Fibroblast of skin of right biceps (primary cell): ENCODE results near the gene CTXND1.
A peak's percentile ranks its signal among the peaks of the same experiment; 100 is the strongest.

Experiments used
- DNase-seq: peaks from one replicate; pipeline ENCODE4 v3.0.0-alpha.2; 2013

CTXND1 gene

DNA sequence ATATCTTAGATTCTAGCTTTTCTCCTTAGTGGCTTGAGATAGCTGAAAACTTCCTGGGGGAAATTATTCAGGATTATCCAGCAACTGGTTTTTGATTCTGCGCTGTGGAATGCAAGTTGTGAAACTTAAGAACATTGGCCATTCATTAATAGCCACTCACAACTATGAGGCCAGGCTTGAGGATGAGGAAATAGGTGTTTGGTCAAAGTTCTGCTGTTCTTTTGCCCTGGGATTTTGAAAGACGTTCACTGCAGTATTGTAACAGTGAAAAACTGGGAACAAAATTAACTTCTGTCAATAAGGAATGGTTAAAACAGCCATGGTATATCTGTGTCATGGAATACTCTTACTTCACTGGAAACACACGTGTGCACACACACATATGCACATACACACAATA lies 44.1 kb downstream of the CTXND1 start:
- no peak for DNase-seq

GRCh38 chr15:80204231-80204630 lies 47.8 kb downstream of the CTXND1 start:
- no peak for DNase-seq

DNA sequence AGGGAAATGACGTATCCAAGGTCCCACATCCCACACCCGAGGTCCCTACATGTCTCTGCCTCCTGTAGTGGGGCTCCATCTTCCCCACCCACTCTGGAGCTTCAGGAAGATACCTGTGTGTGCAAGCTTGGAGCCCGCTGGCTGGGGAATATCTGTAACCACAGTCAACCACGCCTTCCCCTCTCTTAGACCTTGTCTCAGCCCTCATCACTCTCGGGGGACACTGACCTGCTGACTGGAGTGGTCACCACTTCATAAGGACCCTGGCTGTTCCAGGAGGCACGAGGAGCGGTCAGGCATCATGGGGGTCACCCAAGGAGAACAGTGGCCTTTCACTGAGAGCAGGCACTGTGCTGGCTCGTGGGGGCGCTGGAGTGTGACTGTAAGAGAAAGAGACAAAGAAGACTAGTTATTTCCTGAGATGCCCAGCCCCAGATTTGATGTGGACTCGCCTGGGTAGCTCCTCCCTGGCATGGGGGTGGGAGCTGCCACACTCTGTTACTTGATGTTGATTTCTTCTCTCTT lies 48.6 kb downstream of the CTXND1 start:
- DNase-seq = no peak

DNA sequence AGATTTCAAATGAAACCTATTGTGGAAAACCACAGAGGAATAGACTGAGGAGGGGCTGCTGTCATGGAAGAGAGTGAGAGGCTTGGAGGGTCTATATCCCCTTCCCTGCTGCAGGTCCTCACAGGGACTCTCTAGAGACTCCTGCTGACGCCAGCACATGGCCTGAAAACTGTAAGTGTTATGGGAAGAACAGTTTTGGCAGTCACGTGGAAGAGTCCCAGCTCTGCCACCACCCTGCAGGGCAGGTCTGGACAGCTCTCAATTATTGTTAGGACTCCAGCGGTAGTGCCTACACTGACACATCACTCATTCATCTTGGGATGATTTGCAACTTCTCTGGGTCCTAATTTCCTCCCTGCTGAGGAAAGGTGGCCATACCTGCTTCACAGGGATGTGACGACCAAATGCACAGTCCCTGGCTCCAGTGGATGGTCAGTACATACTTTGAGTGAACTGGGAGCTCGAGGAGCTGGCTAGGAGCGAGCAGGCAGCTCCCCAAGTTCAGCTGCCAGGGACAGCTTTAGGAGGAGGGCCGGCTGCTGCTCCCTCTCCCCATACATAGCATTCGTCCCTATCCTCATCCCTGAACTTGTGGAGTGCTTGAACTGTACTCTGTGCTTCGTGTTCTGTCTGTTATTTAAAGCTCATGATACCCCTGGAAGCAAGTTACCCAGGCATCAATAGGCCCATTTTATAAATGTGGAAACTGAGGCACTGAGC lies 49.2 kb downstream of the CTXND1 start:
- no peak for DNase-seq

- DNase-seq = no peak
These were observed 50.0 kb downstream of the CTXND1 start for GRCh38 chr15:80202016-80202315.

GRCh38 chr15:80201256-80202015 lies 50.6 kb downstream of the CTXND1 start:
- no peak for DNase-seq

GRCh38 chr15:80199869-80200268 lies 52.1 kb downstream of the CTXND1 start:
- no peak for DNase-seq

DNA sequence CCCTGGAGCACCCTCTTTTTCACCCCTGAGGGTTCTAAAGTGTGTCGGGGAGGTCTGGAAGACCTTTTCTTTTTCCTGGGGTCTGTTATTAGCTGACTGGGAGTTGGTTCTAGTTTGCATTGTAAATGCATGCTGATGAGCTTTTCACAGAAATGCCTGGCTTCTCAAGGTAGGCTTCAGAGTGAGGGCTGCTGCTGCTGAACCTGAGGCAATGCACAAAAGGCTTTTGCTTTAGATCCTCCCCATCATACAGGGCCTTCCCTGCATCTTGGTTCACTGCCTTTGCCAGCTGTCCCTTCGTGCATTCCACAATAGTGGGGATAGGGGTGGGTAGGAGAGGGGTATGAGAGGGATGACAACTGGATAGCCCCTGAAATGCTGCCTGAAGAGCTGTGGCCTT lies 52.6 kb downstream of the CTXND1 start:
- no peak for DNase-seq

DNA sequence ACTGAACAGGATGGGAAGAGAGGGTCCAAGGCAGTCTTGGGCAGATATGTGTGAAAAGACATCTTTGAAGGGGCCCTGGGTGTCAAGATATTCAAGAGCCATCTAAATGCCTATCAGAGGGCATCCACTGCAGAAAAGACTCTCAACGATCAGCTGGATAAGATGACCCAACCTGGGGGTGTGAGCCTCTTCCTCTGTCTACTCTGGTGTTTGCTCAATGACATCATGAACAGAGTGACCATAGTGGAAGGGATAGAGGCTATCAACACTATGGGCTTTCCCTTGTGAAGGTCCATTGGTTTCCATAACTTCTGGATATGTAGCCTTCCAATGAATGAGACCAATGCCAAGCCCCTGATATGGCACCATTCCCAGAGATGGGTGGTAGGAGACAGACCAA lies 57.1 kb downstream of the CTXND1 start:
- DNase-seq = no peak

GRCh38 chr15:80194186-80194585 lies 57.8 kb downstream of the CTXND1 start:
- no peak for DNase-seq

DNA sequence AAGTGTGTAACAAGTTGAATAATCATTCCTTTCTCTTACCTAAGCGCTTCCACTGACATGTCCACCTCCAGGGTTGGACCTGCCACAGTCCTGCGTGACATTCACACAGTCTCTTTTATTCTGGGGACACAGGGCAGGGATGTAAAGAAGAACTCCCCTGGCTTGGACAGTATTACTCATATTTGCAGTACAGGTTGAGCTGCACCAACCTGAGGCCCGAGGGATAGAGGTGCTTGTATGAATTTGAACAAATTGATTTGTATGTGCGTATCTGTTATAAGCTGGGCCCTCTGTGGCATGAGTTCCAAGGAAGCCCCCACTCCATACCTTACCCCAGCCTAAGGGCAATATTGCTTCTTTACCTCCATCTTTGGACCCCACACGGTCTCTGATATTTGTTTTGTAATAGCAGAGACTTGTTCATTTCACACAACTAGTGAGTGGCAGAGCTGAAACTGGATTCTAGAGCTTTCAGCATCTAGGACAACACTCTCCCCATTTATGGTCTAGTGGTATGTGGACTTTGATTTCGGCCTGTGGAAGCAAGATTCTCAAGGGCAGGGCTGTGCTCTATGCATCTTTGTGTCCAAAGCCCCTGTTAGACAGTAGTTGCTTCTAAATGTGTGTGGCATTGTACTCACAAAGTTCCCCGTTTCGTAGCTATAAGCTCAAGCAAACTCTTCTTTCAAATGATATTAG lies 60.0 kb downstream of the CTXND1 start:
- no peak for DNase-seq

- DNase-seq = no peak
These were observed 60.8 kb downstream of the CTXND1 start for GRCh38 chr15:80191198-80191597.

DNA sequence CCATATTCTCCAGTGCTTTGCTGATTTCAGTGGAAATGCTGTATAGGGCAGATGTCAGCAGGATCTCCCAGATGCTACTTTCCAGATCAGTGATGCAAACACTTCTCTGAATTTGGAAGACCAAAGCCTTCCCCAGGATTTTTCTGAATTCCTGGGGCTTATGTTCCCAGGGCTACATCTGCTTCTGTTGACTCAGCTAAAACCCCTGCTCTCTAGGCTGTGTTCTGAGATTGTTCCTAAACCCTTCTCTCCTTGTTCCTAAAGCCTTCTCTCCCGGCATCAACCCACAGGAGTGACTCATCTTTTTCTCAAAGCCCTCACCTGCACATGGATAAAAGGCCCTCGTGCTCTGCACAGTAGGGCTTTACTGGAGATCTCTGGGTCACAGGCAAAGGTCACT lies 63.8 kb downstream of the CTXND1 start:
- no peak for DNase-seq

- no peak for DNase-seq
These were observed 65.4 kb downstream of the CTXND1 start for GRCh38 chr15:80186597-80186996.

- DNase-seq = no peak
These were observed 65.9 kb downstream of the CTXND1 start for GRCh38 chr15:80186066-80186465.

DNA sequence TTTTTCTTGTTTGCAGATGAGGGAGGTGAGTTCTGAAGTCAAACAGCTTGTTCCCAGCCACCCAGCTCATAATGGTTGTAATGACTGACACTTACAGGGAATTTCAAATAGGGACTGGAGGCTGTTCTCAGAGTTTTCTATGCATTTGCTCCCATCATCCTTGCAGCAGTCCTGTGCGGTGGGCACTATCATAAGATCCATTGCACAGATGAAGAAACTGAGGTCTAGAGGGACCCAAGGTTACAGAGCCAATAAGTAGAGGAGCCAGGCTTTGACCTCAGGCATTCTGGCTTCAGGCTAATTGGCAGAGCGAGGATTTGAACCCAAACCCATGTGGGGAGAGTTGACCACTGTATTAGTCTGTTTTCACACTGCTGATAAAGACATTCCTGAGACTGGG lies 66.9 kb downstream of the CTXND1 start:
- DNase-seq = no peak

DNA sequence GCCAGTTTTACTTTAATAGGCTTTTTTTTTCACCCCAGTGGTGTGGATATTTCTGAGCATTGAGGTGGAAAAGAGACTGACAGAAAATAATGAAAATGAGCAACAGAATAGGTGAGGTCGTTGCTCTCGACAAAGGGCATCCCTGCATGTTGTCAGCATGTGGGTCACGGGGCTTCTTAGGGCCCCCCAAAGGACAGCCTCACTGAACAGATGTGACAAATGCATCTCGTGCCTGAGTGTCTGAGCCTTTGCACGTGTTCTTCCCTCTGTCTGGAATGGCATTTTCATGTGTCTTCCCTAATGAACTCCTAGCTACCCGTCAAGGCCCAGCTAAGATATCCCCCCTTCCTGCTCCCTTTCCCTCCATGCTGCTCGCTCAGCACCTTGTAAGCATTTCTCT lies 67.5 kb downstream of the CTXND1 start:
- DNase-seq = no peak

DNA sequence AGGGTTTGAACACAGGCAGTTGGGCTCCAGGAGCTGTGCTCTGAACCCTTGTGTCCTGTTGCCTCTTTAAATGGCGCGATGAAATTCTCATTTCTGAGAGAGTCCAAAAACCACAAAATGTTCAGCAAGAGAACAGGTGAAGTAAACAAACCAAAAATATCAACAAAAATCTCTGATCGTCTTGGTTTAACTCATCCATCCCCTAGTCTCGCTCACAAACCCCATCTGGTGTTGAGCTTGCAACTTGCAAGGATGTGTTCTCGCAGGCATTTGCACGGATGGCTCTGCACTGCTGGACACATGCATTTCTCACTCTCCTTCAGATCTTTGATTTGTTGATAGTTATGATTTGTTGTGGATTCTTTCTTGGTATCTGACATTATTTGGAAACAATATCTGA lies 68.1 kb downstream of the CTXND1 start:
- no peak for DNase-seq

DNA sequence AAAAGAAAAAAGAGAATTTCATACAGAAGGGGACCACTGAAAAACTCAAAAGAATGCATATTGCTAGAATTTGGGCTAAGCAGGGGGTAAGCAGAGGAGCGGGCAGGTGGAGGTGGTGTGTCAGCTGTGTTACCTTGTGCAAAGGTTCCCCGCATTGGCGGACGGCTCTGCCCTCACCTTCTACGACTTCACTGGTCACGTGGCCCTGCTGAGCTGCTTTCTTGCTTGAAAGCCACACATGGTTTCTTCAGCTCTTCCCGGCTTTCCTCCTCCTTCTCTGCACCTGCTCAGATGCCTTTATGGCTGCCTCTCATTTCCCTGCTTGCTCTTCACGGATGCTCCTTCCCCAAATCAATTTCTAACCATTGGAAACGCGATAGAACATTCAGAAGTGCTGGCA lies 68.7 kb downstream of the CTXND1 start:
- DNase-seq = no peak

DNA sequence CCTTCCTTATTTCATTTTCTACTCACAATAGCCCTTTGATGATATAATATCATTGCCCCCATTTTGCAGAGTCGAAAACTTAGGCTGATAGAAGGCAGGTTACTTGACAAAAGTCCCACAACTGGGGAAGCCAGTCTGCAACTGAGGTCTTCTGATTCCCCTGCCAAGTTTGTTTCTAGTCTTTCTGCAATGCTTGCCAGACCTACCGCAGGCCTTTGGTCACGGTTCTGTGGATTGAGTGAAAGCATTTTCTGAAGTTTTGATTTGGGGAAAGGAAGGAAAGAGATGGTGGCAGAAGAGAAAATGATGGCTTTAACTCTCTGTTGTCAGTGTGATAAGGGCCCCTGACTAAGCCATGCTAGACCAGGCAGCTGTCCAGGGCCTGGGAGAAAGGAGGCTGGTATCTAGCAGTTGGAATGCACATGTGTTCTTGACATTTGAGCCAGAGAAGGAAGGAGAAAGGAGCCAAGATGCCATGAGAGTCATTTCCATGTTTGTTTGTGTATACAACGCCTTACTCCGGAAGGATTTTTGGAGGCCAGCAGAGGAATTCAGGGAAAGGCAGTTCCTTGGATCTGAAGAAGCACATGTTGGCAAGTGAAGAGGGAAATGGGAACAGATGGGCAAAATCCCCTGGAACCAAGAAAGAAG lies 69.3 kb downstream of the CTXND1 start:
- DNase-seq = peak; percentile 56

DNA sequence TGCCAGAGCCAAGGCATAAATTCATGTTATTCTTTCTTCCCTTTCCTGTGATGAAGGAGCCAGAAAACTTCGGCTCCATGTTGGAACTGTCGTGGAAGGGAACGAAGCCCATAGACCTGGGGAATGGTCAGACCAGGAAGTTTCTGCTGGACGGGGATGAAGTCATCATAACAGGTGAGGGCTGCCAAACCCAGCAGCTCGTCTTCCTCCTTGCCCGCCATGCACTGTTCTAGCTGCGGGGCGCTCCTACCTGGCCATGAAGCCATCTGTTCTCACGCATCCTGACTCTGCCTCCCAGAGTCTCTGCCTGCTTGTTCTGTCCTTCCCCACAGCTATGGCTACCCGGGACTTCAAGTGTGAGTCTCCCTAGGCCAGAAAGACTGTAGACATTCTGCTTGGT lies 71.0 kb downstream of the CTXND1 start:
- no peak for DNase-seq

DNA sequence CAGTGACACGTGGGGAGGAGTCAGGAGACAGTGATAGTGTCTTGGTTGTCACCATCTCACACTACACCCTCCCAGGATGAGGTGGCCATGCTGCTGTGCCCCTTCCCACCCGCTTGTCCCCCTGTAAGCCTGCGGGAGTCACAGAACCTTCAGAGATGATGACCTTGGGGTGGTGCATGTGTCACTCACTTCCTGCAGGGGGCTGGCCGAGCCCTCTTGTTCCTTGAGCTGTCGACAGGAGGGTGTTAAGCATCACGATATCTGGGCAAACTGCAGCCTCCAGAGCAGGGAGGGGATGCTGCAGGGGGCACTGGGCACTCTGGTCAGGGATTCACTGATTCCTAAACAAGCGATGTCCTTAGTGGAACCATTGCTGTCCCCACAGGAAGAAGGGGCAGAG lies 71.5 kb downstream of the CTXND1 start:
- DNase-seq = no peak

DNA sequence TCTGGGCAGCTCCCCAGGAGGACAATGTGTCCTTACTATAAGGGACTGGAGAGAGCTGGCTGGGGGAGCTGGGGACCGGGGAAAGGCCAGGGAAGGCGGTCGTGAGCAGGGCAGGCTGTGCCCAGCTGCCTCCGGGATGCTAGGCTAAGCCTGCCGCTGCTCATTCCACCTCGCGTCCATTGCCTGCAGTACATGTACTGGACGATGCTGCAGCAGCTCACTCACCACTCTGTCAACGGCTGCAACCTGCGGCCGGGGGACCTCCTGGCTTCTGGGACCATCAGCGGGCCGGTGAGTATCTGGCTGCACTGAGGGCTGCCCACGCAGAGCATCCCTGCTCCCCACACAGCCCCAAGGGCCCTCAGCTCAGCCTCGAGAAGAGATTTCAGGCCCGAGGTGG lies 72.1 kb downstream of the CTXND1 start:
- DNase-seq = no peak
